Tibial artery (tissue), 4 donors: ENCODE data around the gene REEP1.

Experiments
- DNase-seq, 2 donors: peaks; one replicate each; pipeline ENCODE4 v3.0.0-alpha.2; 2019
- H3K27ac ChIP-seq, 2 donors: fragments of 200-600 bp; sonication (generic) in 1 of 2; 1 replicate in 1 of 2; 2 replicates in 1 of 2; pipeline ENCODE4 v1.5.1; 2018 to 2019; ENCODE audit warnings: mild to moderate bottlenecking in 1 of 2
- H3K27me3 ChIP-seq, 2 donors: fragments of 200-600 bp; sonication (generic) in 1 of 2; one replicate each; pipeline versions ENCODE4 v1.5.1 to v1.6.0; 2016 to 2019
- H3K36me3 ChIP-seq, 3 donors: fragments of 200-600 bp; sonication (generic) in 2 of 3; one replicate each; pipeline ENCODE4 v1.5.1; 2016 to 2019; ENCODE audit warnings: mild to moderate bottlenecking in 2 of 3
- H3K4me1 ChIP-seq, 4 donors: fragments of 200-600 bp; sonication (generic) in 2 of 4; 1 replicate in 3 of 4; 2 replicates in 1 of 4; pipeline ENCODE4 v1.5.1; 2016 to 2019
- H3K4me3 ChIP-seq, 2 donors: fragments of 200-600 bp; sonication (generic) in 1 of 2; 1 replicate in 1 of 2; 2 replicates in 1 of 2; pipeline ENCODE4 v1.5.1; 2018 to 2019; ENCODE audit warnings: mild to moderate bottlenecking in 2 of 2
- H3K9me3 ChIP-seq, 3 donors: fragments of 200-600 bp; sonication (generic) in 1 of 3; one replicate each; pipeline ENCODE4 v1.5.1; 2016 to 2019
- CTCF ChIP-seq, 2 experiments: fragments of 200-600 bp in 1 of 2; fragments of 450-650 bp in 1 of 2; IDR thresholded peaks; one replicate each; pipeline ENCODE4 v1.5.1; 2017 to 2019; ENCODE audit warnings: antibody characterized with exemption in 2 of 2, mild to moderate bottlenecking in 1 of 2, moderate library complexity in 1 of 2
- intact Hi-C: fragments of 100-400 bp; cut with DNase I; formaldehyde crosslinking; loops from one replicate; pipeline ENCODE4 v1.15.0; 2023; ENCODE audit warnings: low total_unique reads

Gene REEP1

GRCh38 chr2:86375623-86376022 lies 38.2 kb upstream of the REEP1 start:
- TF ChIP-seq CTCF (IDR thresholded peaks at IDR 0.05): no peak
- H3K9me3 ChIP-seq: no peaks in the 10 kb centered on the region
- H3K4me1 ChIP-seq: no peaks in the 10 kb centered on the region
- intact Hi-C loops: no loop called here
- H3K4me3 ChIP-seq: no peak overlapping the region
- H3K27ac ChIP-seq: no peak overlapping the region
- DNase-seq: no peak
- H3K27me3 ChIP-seq: no peaks in the 10 kb centered on the region
- H3K36me3 ChIP-seq: no peaks in the 10 kb centered on the region

GRCh38 chr2:86372641-86373502 lies 35.4 kb upstream of the REEP1 start:
- Histone ChIP-seq H3K4me1 (peaks cover 0 to 7% (median 4%) of the 10 kb centered on the region in 4 donors), H3K36me3 (no peaks in the 10 kb centered on the region), H3K9me3 (no peaks in the 10 kb centered on the region), H3K4me3 (no peak overlapping the region), H3K27ac (no peak overlapping the region), H3K27me3 (no peaks in the 10 kb centered on the region)
- DNase-seq: no peak
- intact Hi-C loops: loop anchor here (2.0 kb wide), 1 partner anchor 152 kb away; no protein-coding TSS in a partner anchor
- TF ChIP-seq CTCF (IDR thresholded peaks at IDR 0.05): peak; percentile 57 to 59

DNA sequence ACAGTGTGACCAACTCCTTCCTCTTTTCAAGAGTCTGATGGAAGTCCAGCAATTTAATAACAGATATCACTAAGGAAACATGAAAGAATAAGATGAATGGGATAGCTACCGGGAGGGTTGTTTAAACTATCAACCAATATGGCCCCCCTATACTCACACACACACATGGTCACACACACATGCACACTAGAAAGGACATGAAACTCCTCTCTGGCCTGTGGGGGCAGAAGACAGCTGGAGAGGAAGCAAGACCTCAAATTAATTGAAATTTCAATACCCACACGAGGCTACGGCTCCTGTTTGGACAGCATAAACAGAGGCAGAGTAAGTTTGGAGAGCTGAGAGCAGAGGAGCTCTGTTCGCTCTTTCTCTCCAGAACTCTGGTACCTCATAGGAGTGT lies 34.7 kb upstream of the REEP1 start:
- no peak for TF ChIP-seq CTCF (IDR thresholded peaks at IDR 0.05)
- no peaks in the 10 kb centered on the region for H3K36me3 ChIP-seq
- H3K4me3 ChIP-seq: no peak overlapping the region
- DNase-seq: no peak
- intact Hi-C loops: loop anchor here (2.0 kb wide), 1 partner anchor 151 kb away; no protein-coding TSS in a partner anchor
- H3K27ac ChIP-seq: no peak overlapping the region
- H3K4me1 ChIP-seq: peaks cover 0 to 7% (median 4%) of the 10 kb centered on the region in 4 donors
- no peaks in the 10 kb centered on the region for H3K9me3 ChIP-seq
- H3K27me3 ChIP-seq: no peaks in the 10 kb centered on the region

- Histone ChIP-seq H3K27me3 (no peaks in the 10 kb centered on the region), H3K4me1 (peaks cover 0 to 7% (median 4%) of the 10 kb centered on the region in 4 donors), H3K36me3 (no peaks in the 10 kb centered on the region), H3K27ac (no peak overlapping the region), H3K9me3 (no peaks in the 10 kb centered on the region), H3K4me3 (no peak overlapping the region)
- no peak for DNase-seq
- no peak for TF ChIP-seq CTCF (IDR thresholded peaks at IDR 0.05)
- intact Hi-C loops: no loop called here
Observed at GRCh38 chr2:86371527-86371926, 34.1 kb upstream of the REEP1 start.

DNA sequence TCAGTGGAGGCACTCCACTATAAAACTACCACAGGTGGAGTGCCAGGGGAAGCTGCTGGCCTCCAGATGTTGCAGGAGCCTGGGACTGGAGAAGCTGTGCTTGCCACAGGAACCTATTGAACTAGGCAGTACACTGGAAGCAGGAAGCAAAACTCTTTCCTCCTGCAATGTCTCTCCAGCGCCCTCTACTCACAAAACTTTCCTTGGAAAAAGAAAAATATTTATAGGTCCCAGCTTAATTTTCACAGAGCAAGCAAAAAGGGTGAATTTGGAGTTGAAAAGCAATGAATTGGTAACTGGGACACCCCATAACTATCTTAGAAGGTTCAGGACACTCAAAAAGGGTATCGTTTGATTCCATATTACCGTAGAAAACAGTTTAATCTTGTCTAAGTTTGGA lies 33.2 kb upstream of the REEP1 start:
- no peak for TF ChIP-seq CTCF (IDR thresholded peaks at IDR 0.05)
- Histone ChIP-seq H3K27me3 (no peaks in the 10 kb centered on the region), H3K27ac (no peak overlapping the region), H3K4me3 (no peak overlapping the region), H3K36me3 (no peaks in the 10 kb centered on the region), H3K4me1 (peaks cover 0 to 7% (median 4%) of the 10 kb centered on the region in 4 donors), H3K9me3 (no peaks in the 10 kb centered on the region)
- intact Hi-C loops: no loop called here
- DNase-seq: no peak
